Astrocyte of the hippocampus (primary cell): ENCODE data around the gene KDM4C.
"Not testable (repeated sequence)": the region's sequence is repeated elsewhere in the genome, so short reads cannot be mapped to it uniquely, and the experiment has no call there.

Experiments used
- DNase-seq: peaks from one replicate; pipeline ENCODE4 v3.0.0; 2011; ENCODE audit warnings: low read depth, low spot score

The KDM4C gene

GRCh38 chr9:6757456-6758247 lies at the start of gene KDM4C:
TSS of gene KDM4C (plus strand) at chr9:6757973. CDS start at chr9:6792989, 35,016 bp downstream.
- DNase-seq: peak; percentile 98

GRCh38 chr9:6708732-6709131 lies 49.0 kb upstream of the KDM4C start:
- peak; percentile 11 for DNase-seq

- peak; percentile 52 for DNase-seq
Measured at GRCh38 chr9:6711403-6711802, 46.4 kb upstream of the KDM4C start.

- no peak for DNase-seq
Measured at GRCh38 chr9:6712041-6712440, 45.7 kb upstream of the KDM4C start.

GRCh38 chr9:6714176-6714575 lies 43.6 kb upstream of the KDM4C start:
- DNase-seq: no peak

- DNase-seq: not testable (repeated sequence)
Measured at GRCh38 chr9:6715153-6715754, 42.5 kb upstream of the KDM4C start.

GRCh38 chr9:6715755-6716643 lies 41.8 kb upstream of the KDM4C start:
- DNase-seq: peak; percentile 33

GRCh38 chr9:6716766-6717165 lies 41.0 kb upstream of the KDM4C start:
- no peak for DNase-seq

- DNase-seq: no peak
Measured at GRCh38 chr9:6723881-6724420, 33.8 kb upstream of the KDM4C start.

- DNase-seq: no peak
Measured at GRCh38 chr9:6733257-6733656, 24.5 kb upstream of the KDM4C start.

GRCh38 chr9:6733831-6734230 lies 23.9 kb upstream of the KDM4C start:
- no peak for DNase-seq

GRCh38 chr9:6735422-6735821 lies 22.4 kb upstream of the KDM4C start:
- DNase-seq: no peak

GRCh38 chr9:6739218-6739617 lies 18.6 kb upstream of the KDM4C start:
- DNase-seq: peak; percentile 41

- not testable (repeated sequence) for DNase-seq
Measured at GRCh38 chr9:6748861-6749260, 8.9 kb upstream of the KDM4C start.

GRCh38 chr9:6754861-6755260 lies 2.9 kb upstream of the KDM4C start:
- DNase-seq: not testable (repeated sequence)

- no peak for DNase-seq
Measured at GRCh38 chr9:6757132-6757455, 679 bp upstream of the KDM4C start.

GRCh38 chr9:6758248-6758497 lies 400 bp downstream of the KDM4C start:
- DNase-seq: no peak

GRCh38 chr9:6758498-6759184 lies 868 bp downstream of the KDM4C start:
- DNase-seq: peak; percentile 78

GRCh38 chr9:6759185-6759977 lies 1.6 kb downstream of the KDM4C start:
- peak; percentile 87 for DNase-seq

- no peak for DNase-seq
Measured at GRCh38 chr9:6761306-6761705, 3.5 kb downstream of the KDM4C start.

GRCh38 chr9:6763244-6763643 lies 5.5 kb downstream of the KDM4C start:
- DNase-seq: no peak
